SK-N-SH treated with all-trans-retinoic acid at 6 μM for 48 hours (cell line): ENCODE results near the gene IL22.

ENCODE experiments used
- ATAC-seq: fragments of 200-7000 bp; cut with Tn5 transposase; 3 replicates; pipeline ENCODE4 v1.9.1; 2020; ENCODE audit warnings: mild to moderate bottlenecking, moderate library complexity
- ARNTL ChIP-seq: fragments of 450-650 bp; formaldehyde crosslinking; IDR thresholded peaks from 2 replicates; pipeline ENCODE4 v1.5.0; 2020; ENCODE audit warnings: low read depth, mild to moderate bottlenecking, moderate library complexity, borderline replicate concordance
- CSDC2 ChIP-seq: fragments of 250-450 bp; sonication (Bioruptor Pico); IDR thresholded peaks from 2 replicates; pipeline ENCODE4 v1.5.0; 2020; ENCODE audit warnings: mild to moderate bottlenecking, moderate library complexity
- CSRNP3 ChIP-seq: fragments of 250-450 bp; sonication (Bioruptor Pico); IDR thresholded peaks from 2 replicates; pipeline ENCODE4 v1.5.1; 2021; ENCODE audit warnings: mild to moderate bottlenecking, moderate library complexity
- GLIS3 ChIP-seq: fragments of 250-450 bp; sonication (Bioruptor Pico); IDR thresholded peaks from 2 replicates; pipeline ENCODE4 v1.5.0; 2020; ENCODE audit warnings: mild to moderate bottlenecking, moderate library complexity
- ISL1 ChIP-seq: fragments of 250-450 bp; sonication (Bioruptor Pico); IDR thresholded peaks from 2 replicates; pipeline ENCODE4 v2.1.2; 2022; ENCODE audit warnings: mild to moderate bottlenecking, moderate library complexity
- OSR1 ChIP-seq: fragments of 250-450 bp; sonication (Bioruptor Pico); IDR thresholded peaks from 2 replicates; pipeline ENCODE4 v1.8.0; 2022; ENCODE audit warnings: moderate library complexity, mild to moderate bottlenecking, inconsistent platforms
- PATZ1 ChIP-seq: fragments of 250-450 bp; sonication (Bioruptor Pico); IDR thresholded peaks from 2 replicates; pipeline ENCODE4 v1.8.0; 2020; ENCODE audit warnings: mild to moderate bottlenecking, moderate library complexity, borderline replicate concordance
- POU6F1 ChIP-seq: fragments of 250-450 bp; sonication (Bioruptor Pico); IDR thresholded peaks from 2 replicates; pipeline ENCODE4 v1.8.0; 2021; ENCODE audit warnings: low read depth, mild to moderate bottlenecking, moderate library complexity, borderline replicate concordance
- PPARA ChIP-seq: fragments of 250-450 bp; sonication (Bioruptor Pico); IDR thresholded peaks from 2 replicates; pipeline ENCODE4 v1.5.0; 2020; ENCODE audit warnings: mild to moderate bottlenecking, borderline replicate concordance
- SNAI2 ChIP-seq: fragments of 250-450 bp; sonication (Bioruptor Pico); IDR thresholded peaks from 2 replicates; pipeline ENCODE4 v1.5.0; 2020; ENCODE audit warnings: mild to moderate bottlenecking, moderate library complexity
- TCF4 ChIP-seq: fragments of 250-450 bp; sonication (Bioruptor Pico); IDR thresholded peaks from 2 replicates; pipeline ENCODE4 v1.8.0; 2021; ENCODE audit warnings: mild to moderate bottlenecking, moderate library complexity, borderline replicate concordance
- TOX ChIP-seq: fragments of 250-450 bp; sonication (Bioruptor Pico); IDR thresholded peaks from 2 replicates; pipeline ENCODE4 v1.8.0; 2021; ENCODE audit warnings: mild to moderate bottlenecking, moderate library complexity, borderline replicate concordance
- TSHZ2 ChIP-seq: fragments of 250-450 bp; sonication (Bioruptor Pico); IDR thresholded peaks from 2 replicates; pipeline ENCODE4 v1.5.0; 2020; ENCODE audit warnings: mild to moderate bottlenecking, moderate library complexity
- ZC3H10 ChIP-seq: fragments of 250-450 bp; sonication (Bioruptor Pico); IDR thresholded peaks from 2 replicates; pipeline ENCODE4 v1.5.1; 2021; ENCODE audit warnings: mild to moderate bottlenecking, moderate library complexity
- ZFP3 ChIP-seq: fragments of 250-450 bp; sonication (Bioruptor Pico); IDR thresholded peaks from 2 replicates; pipeline ENCODE4 v1.5.0; 2020; ENCODE audit warnings: mild to moderate bottlenecking, moderate library complexity
- ZNF70 ChIP-seq: fragments of 450-650 bp; formaldehyde crosslinking; IDR thresholded peaks from 2 replicates; pipeline ENCODE4 v1.5.0; 2020; ENCODE audit warnings: mild to moderate bottlenecking, moderate library complexity

The IL22 gene

GRCh38 chr12:68294251-68294650, 40.8 kb upstream of the IL22 start:
- ATAC-seq: no peak
- TF ChIP-seq PPARA (CRISPR knock-in tag) (no peak), TOX (CRISPR knock-in tag) (no peak)

- no peak for TF ChIP-seq ISL1 (CRISPR knock-in tag)
- TF ChIP-seq POU6F1: no peak
- no peak for TF ChIP-seq ZFP3 (CRISPR knock-in tag)
- no peak for TF ChIP-seq ARNTL (CRISPR knock-in tag)
- no peak for TF ChIP-seq CSDC2
- TF ChIP-seq ZC3H10 (CRISPR knock-in tag): no peak
- no peak for TF ChIP-seq CSRNP3
- no peak for TF ChIP-seq ZNF70 (CRISPR knock-in tag)
- TF ChIP-seq TCF4 (CRISPR knock-in tag): no peak
- TF ChIP-seq PATZ1 (CRISPR knock-in tag): no peak
- no peak for TF ChIP-seq OSR1 (CRISPR knock-in tag)
- TF ChIP-seq SNAI2: no peak
- TF ChIP-seq GLIS3: no peak
- ATAC-seq: no peak
These were observed 39.9 kb upstream of the IL22 start for GRCh38 chr12:68293347-68293746.

GRCh38 chr12:68292151-68292943, 38.9 kb upstream of the IL22 start:
- no peak for ATAC-seq
- no peak for TF ChIP-seq ARNTL (CRISPR knock-in tag)

- ATAC-seq: no peak
These were observed 38.1 kb upstream of the IL22 start for GRCh38 chr12:68291396-68292036.

More at GRCh38 chr12:68291396-68292036, 38.1 kb upstream of the IL22 start:
- no peak for TF ChIP-seq GLIS3
- no peak for TF ChIP-seq TOX (CRISPR knock-in tag)
- no peak for TF ChIP-seq CSRNP3
- no peak for TF ChIP-seq TSHZ2 (CRISPR knock-in tag)
- TF ChIP-seq PATZ1 (CRISPR knock-in tag): no peak
- no peak for TF ChIP-seq POU6F1
